SU-DHL-6 (cell line): ENCODE results near the gene NDUFB1.

ENCODE experiments used
- H2AFZ ChIP-seq: fragments of 200-600 bp; sonication (generic); 2 replicates; pipeline ENCODE4 v1.6.1; 2014; ENCODE audit warnings: low read depth, mild to moderate bottlenecking, moderate library complexity, mixed read lengths, antibody characterized with exemption, low read length; ENCODE audit not compliant: severe bottlenecking
- H3F3A ChIP-seq: fragments of 200-600 bp; shearing (Covaris generic); 2 replicates; pipeline ENCODE4 v1.6.0; 2016; ENCODE audit warnings: antibody characterized with exemption, mild to moderate bottlenecking; ENCODE audit not compliant: insufficient read depth
- H3K27ac ChIP-seq: fragments of 200-600 bp; sonication (generic); 2 replicates; pipeline ENCODE4 v1.5.1; 2016; ENCODE audit warnings: low read depth, mild to moderate bottlenecking, low read length, moderate library complexity, mixed read lengths
- H3K27me3 ChIP-seq: fragments of 200-600 bp; sonication (generic), shearing (Covaris generic); 2 replicates; pipeline ENCODE4 v1.6.0; 2014; ENCODE audit warnings: mild to moderate bottlenecking, low read length
- H3K36me3 ChIP-seq: fragments of 200-600 bp; sonication (generic); 2 replicates; pipeline ENCODE4 v1.6.1; 2014; ENCODE audit warnings: mild to moderate bottlenecking, low read length, mixed read lengths
- H3K4me2 ChIP-seq: fragments of 300-600, 200-600 bp; shearing (Covaris generic), sonication (generic); 2 replicates; pipeline ENCODE4 v1.6.0; 2014; ENCODE audit warnings: low read length, low read depth, mild to moderate bottlenecking; ENCODE audit not compliant: poor library complexity, severe bottlenecking
- H3K4me3 ChIP-seq: fragments of 200-600 bp; sonication (generic); 2 replicates; pipeline ENCODE4 v1.5.1; 2014; ENCODE audit warnings: antibody characterized with exemption, low read length, mild to moderate bottlenecking, mixed read lengths; ENCODE audit not compliant: insufficient read depth, poor library complexity, severe bottlenecking
- H3K79me2 ChIP-seq: fragments of 200-600 bp; sonication (generic); 2 replicates; pipeline ENCODE4 v1.6.1; 2014; ENCODE audit warnings: mild to moderate bottlenecking, low read length, moderate library complexity; ENCODE audit not compliant: insufficient read depth
- H3K9ac ChIP-seq: fragments of 200-600 bp; sonication (generic); 2 replicates; pipeline ENCODE4 v1.7.0; 2014; ENCODE audit warnings: mild to moderate bottlenecking, low read length
- H3K9me2 ChIP-seq: fragments of 200-600 bp; sonication (generic); replicated peaks from 2 replicates; pipeline ENCODE4 v1.6.1; 2014; ENCODE audit warnings: low read length; ENCODE audit not compliant: insufficient read depth
- H3K9me3 ChIP-seq: fragments of 200-600 bp; sonication (generic); 2 replicates; pipeline ENCODE4 v1.6.1; 2014; ENCODE audit warnings: low read length, mixed read lengths; ENCODE audit not compliant: insufficient read depth
- H4K20me1 ChIP-seq: fragments of 200-600 bp; sonication (generic); 2 replicates; pipeline ENCODE4 v1.6.1; 2014; ENCODE audit warnings: low read depth, mild to moderate bottlenecking, antibody characterized with exemption, low read length, moderate library complexity, mixed read lengths
- EZH2phosphoT487 ChIP-seq: fragments of 200-600 bp; sonication (generic), shearing (Covaris generic); conservative IDR thresholded peaks from 2 replicates; pipeline ENCODE4 v1.6.1; 2018; ENCODE audit warnings: mild to moderate bottlenecking, antibody characterized with exemption, low read length, moderate library complexity, mixed read lengths
- TF ChIP-seq, protein P1 (sequence below): fragments of 200-600 bp; sonication (generic); IDR thresholded peaks from one replicate; pipeline ENCODE4 v1.5.1; 2017; ENCODE audit warnings: antibody characterized with exemption, mild to moderate bottlenecking, low read length, moderate library complexity; ENCODE audit not compliant: insufficient read depth, poor library complexity, severe bottlenecking

Gene NDUFB1

DNA sequence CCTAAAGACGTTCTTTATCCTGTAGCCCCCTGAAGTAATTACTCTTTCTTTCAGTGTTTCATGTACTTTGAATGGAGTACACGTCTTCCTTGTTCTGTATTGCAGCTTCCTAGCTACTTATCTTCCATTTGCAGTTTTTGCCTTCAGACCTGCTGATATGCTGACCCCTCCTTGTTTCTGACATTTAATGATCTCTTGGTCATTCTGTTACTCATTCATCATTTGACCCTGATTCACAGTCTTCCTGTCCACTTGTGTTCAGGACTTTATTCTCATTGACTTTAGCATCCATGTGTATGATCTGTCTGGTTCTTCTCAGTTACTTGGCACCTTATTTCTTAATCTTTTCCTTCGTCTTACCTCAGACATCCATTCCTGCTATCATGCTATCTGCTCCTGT, 22.5 kb upstream of the NDUFB1 start:
- H3K4me2 ChIP-seq, result no peak overlapping the region
- H3K79me2 ChIP-seq, result no peaks in the 10 kb centered on the region
- H2AFZ ChIP-seq, result no peak overlapping the region
- H3K9me2 ChIP-seq, result no peaks in the 10 kb centered on the region
- H3K27ac ChIP-seq, result no peak overlapping the region
- no peaks in the 10 kb centered on the region; the same call in 1 of the 2 replicates for H4K20me1 ChIP-seq
- TF ChIP-seq, protein P1, sequence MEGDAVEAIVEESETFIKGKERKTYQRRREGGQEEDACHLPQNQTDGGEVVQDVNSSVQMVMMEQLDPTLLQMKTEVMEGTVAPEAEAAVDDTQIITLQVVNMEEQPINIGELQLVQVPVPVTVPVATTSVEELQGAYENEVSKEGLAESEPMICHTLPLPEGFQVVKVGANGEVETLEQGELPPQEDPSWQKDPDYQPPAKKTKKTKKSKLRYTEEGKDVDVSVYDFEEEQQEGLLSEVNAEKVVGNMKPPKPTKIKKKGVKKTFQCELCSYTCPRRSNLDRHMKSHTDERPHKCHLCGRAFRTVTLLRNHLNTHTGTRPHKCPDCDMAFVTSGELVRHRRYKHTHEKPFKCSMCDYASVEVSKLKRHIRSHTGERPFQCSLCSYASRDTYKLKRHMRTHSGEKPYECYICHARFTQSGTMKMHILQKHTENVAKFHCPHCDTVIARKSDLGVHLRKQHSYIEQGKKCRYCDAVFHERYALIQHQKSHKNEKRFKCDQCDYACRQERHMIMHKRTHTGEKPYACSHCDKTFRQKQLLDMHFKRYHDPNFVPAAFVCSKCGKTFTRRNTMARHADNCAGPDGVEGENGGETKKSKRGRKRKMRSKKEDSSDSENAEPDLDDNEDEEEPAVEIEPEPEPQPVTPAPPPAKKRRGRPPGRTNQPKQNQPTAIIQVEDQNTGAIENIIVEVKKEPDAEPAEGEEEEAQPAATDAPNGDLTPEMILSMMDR, result no peak
- TF ChIP-seq EZH2phosphoT487, result no peak
- peaks cover 54% of the 10 kb centered on the region; the same call in 1 of the 2 replicates for H3K36me3 ChIP-seq
- no peaks in the 10 kb centered on the region for H3K9me3 ChIP-seq
- no peak overlapping the region for H3K4me3 ChIP-seq
- H3F3A ChIP-seq, result no peaks in the 10 kb centered on the region
- no peak overlapping the region for H3K9ac ChIP-seq
- no peaks in the 10 kb centered on the region for H3K27me3 ChIP-seq

DNA sequence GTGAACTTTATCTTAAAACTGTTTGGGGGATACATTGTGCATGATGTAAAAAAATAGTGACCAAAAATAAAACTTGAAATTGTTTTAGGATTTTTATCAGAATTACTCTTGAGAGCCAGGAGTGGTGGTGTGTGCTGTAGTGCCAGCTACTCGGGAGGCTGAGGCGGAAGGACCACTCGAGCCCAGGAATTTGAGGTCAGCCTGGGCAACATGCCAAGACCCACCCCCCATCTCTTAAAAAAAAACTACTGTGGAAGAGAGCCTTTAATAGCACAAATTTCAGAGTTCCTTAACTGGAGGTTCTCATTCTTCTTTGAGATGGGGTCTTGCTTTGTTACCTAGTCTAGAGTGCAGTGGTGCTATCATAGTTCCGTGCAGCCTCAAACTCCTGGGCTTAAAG, 21.8 kb upstream of the NDUFB1 start:
- H4K20me1 ChIP-seq, result no peaks in the 10 kb centered on the region; the same call in 1 of the 2 replicates
- no peak overlapping the region for H2AFZ ChIP-seq
- H3K36me3 ChIP-seq, result peaks cover 54% of the 10 kb centered on the region; the same call in 1 of the 2 replicates
- H3K4me3 ChIP-seq, result no peak overlapping the region
- no peaks in the 10 kb centered on the region for H3K27me3 ChIP-seq
- H3K4me2 ChIP-seq, result no peak overlapping the region
- H3K79me2 ChIP-seq, result no peaks in the 10 kb centered on the region
- H3K9ac ChIP-seq, result no peak overlapping the region
- H3K27ac ChIP-seq, result no peak overlapping the region
- H3K9me2 ChIP-seq, result no peaks in the 10 kb centered on the region
- no peaks in the 10 kb centered on the region for H3K9me3 ChIP-seq
- no peak for TF ChIP-seq EZH2phosphoT487
- TF ChIP-seq, protein P1, result no peak
- H3F3A ChIP-seq, result no peaks in the 10 kb centered on the region

DNA sequence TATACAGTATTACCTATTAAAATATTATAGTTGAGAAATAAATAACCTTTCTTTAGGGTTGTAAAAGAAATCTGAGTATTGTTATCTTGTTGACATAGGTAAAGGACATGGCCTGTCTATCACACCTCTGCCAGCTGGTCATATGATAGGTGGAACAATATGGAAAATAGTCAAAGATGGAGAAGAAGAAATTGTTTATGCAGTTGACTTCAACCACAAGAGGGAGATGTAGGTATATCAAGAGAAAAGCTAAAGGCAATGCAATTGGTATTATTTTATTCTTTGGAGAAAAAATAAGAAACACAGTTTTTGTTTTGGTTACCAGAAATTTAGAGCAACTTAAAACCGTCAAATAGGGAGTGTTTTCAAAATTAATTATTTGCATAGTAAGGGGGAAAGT, 13.8 kb upstream of the NDUFB1 start:
- H3K27ac ChIP-seq, result no peak overlapping the region
- no peak overlapping the region for H3K4me2 ChIP-seq
- H2AFZ ChIP-seq, result no peak overlapping the region
- H3K4me3 ChIP-seq, result no peak overlapping the region
- H3F3A ChIP-seq, result peaks cover 12% of the 10 kb centered on the region; the same call in 1 of the 2 replicates
- no peaks in the 10 kb centered on the region for H3K27me3 ChIP-seq
- H4K20me1 ChIP-seq, result no peaks in the 10 kb centered on the region
- H3K9ac ChIP-seq, result no peak overlapping the region
- peaks cover 51% of the 10 kb centered on the region; the same call in 1 of the 2 replicates for H3K36me3 ChIP-seq
- TF ChIP-seq, protein P1, result peak; percentile 22
- no peak for TF ChIP-seq EZH2phosphoT487
- no peaks in the 10 kb centered on the region for H3K79me2 ChIP-seq
- H3K9me3 ChIP-seq, result no peaks in the 10 kb centered on the region
- H3K9me2 ChIP-seq, result no peaks in the 10 kb centered on the region
